Left colon (tissue), 2 donors: ENCODE measurements around the gene IST1. TPM values are rescaled to one million over a fixed set of nuclear protein-coding genes. Genes with fewer than 3 reads are reported as not detected.

Source experiments
- ATAC-seq: fragments of 200-7000 bp; cut with Tn5 transposase; one replicate; pipeline ENCODE4 v1.9.1; 2020; ENCODE audit warnings: mild to moderate bottlenecking, moderate library complexity
- DNase-seq, 2 donors: peaks; one replicate each; pipeline ENCODE4 v3.0.0-alpha.2; 2020
- intact Hi-C, 2 donors: fragments of 100-400 bp; cut with DNase I in 1 of 2; cut with micrococcal nuclease in 1 of 2; formaldehyde crosslinking; loops; one replicate each; pipeline versions ENCODE4 v1.11.2 to v1.14.0; 2022; cut with DNase I, micrococcal nuclease
- total RNA-seq, 2 donors: library from RNA; stranded (reverse); fragmentation: NEBNext Ultra II Directional; extraction: Animal tissue kit (Norgen Biotek cat#: 25700); gene quantifications; one replicate each; pipeline ENCODE4 v1.2.1, GENCODE V29; 2021
- donor health status: DM: no; HTN: no; CAD: no.
- donor health status: DM: yes; HTN: yes; CAD: no.

Gene IST1
- total RNA-seq, 2 donors from 2014 or later, result 200 to 250 TPM

GRCh38 chr16:71911121-71911520 lies 15.8 kb downstream of the IST1 start:
- DNase-seq, result no peak
- peak; percentile 79 for ATAC-seq
- intact Hi-C loops, result no loop called here

- DNase-seq (no peak), ATAC-seq (no peak)
- intact Hi-C loops, result no loop called here
Observed at GRCh38 chr16:71912534-71913275, 17.4 kb downstream of the IST1 start.

DNA sequence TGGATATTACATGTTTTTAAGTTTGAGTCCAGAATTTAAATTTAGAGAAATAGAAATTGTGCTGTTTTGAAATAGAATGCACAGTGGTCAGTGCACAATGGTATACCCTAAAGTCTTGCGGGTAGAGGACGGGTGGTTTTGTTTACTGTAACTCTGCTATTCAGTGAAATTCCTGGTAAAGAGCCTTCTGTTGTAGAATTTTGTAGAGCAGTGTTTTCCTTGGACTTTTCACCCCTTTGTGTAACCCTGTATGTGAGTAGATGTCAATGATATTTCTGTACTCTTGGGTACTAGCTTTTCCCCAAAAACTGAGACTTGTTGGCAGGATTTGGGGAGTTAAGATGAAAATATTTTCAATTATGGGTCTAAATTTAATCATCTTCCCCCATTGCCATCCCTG lies 19.5 kb downstream of the IST1 start:
- no peak for ATAC-seq
- intact Hi-C loops, result no loop called here
- no peak for DNase-seq

DNA sequence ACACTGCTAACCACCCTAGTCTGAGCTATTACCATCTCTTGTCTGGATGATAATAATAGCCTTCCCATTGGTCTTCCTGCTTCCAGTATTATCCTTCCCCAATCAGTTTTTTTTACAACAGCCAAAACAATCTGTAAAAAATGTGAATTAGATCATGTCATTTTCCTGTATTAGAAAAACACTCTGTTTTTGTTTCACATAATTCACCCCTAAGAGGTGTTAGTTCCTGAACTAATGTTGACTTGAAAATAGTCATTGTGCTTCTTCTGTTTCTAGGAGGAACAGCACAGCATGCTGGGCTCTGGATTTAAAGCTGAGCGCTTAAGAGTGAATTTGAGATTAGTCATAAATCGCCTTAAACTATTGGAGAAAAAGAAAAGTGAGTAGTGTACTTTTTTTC lies 20.0 kb downstream of the IST1 start:
- ATAC-seq (no peak), DNase-seq (no peak)
- intact Hi-C loops, result no loop called here

DNA sequence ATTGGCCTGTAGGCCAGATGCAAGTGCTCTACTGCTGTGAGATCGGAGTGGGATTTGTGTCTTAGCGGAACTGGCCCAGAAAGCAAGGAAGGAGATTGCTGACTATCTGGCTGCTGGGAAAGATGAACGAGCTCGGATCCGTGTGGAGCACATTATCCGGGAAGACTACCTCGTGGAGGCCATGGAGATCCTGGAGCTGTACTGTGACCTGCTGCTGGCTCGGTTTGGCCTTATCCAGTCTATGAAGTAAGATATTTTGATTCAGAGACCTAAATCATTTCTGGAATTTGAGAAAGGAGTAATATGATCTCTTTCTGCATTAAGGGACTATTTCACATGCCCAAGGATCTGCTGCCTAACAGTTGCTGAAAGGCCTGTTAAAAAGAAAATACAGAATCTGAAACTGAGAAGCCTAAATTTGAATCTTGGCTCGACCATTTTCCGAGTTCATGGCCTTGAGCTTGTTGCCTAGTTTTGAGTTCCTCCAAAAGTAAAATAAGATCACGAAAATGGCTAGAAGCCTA lies 21.1 kb downstream of the IST1 start:
- no peak for DNase-seq
- no peak for ATAC-seq
- intact Hi-C loops, result no loop called here

DNA sequence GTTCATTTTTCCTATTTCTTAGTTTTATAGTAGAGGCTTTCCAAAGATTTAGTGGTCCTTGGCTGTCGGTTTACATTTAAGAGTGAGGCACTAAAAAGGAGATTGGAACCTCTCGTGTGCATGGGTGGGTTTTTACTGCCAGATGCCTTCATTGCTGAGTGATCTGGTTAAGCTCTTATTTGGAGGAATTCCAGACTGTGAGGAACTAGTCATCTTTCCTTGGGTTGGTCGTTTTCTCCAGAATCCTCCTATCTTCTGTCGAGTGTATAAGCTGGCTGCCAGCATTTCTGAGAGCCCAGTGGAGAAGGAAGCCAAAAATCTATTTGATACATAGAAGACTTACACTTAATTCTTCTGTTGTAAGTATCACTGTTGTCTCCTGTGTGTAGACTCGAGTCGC lies 22.6 kb downstream of the IST1 start:
- intact Hi-C loops, result no loop called here
- ATAC-seq, result no peak
- DNase-seq, result no peak

GRCh38 chr16:71919035-71919434 lies 23.7 kb downstream of the IST1 start:
- DNase-seq, result no peak
- intact Hi-C loops, result no loop called here
- peak; percentile 27 for ATAC-seq

- DNase-seq (no peak), ATAC-seq (no peak)
- intact Hi-C loops, result no loop called here
Observed at GRCh38 chr16:71920658-71921057, 25.3 kb downstream of the IST1 start.

- intact Hi-C loops, result no loop called here
- peak; percentile 3 for ATAC-seq
Observed at GRCh38 chr16:71923941-71924690, 28.8 kb downstream of the IST1 start.

GRCh38 chr16:71924710-71925109 lies 29.4 kb downstream of the IST1 start:
- ATAC-seq, result no peak
- intact Hi-C loops, result no loop called here
- no peak for DNase-seq

More at GRCh38 chr16:71923941-71924690, 28.8 kb downstream of the IST1 start:
- DNase-seq, result no peak

GRCh38 chr16:71927383-71927782 lies 32.1 kb downstream of the IST1 start:
- intact Hi-C loops, result no loop called here
- DNase-seq (peak; percentile 70 to 77), ATAC-seq (peak; percentile 72)

GRCh38 chr16:71927787-71928186 lies 32.5 kb downstream of the IST1 start:
- DNase-seq (no peak), ATAC-seq (no peak)
- intact Hi-C loops, result no loop called here

GRCh38 chr16:71929048-71929447 lies 33.7 kb downstream of the IST1 start:
- DNase-seq (no peak), ATAC-seq (no peak)
- intact Hi-C loops, result no loop called here

GRCh38 chr16:71930013-71930563 lies 34.8 kb downstream of the IST1 start:
- ATAC-seq (no peak), DNase-seq (no peak)
- intact Hi-C loops, result no loop called here

DNA sequence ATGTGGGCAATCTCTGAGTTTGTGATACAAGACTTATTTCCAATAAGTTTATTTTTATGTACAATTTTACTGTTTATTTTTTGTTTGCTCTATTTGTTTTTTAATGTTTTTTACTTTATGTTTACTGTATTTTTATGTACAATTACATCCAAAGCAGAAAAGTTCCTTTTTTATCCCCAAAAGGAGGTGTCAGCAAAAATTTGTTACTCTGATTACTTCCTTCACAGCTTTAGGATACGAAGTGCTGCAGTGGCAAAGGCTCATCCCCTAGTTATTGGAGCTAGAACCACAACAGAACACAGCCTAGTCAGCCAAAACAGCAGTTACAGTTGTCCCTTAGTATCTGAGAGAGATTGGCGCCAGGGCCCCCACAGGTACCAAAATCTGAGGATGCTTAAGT lies 35.7 kb downstream of the IST1 start:
- DNase-seq (no peak), ATAC-seq (no peak)
- intact Hi-C loops, result no loop called here

DNA sequence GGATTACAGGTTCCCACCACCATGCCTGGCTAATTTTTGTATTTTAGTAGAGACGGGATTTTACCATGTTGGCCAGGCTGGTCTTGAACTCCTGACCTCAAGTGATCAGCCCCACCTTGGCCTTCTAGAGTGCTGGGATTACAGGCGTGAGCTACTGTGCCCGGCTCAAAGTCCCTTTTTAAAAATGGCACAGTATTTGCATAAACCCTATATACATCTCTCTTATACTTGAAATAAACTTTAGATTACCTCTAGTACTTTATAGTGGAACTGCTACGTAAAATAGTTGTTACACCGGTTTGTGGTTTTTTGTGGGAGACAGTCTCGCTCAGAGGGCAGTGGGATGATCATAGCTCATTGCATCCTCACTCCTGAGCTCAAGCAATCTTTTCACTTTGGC lies 36.3 kb downstream of the IST1 start:
- DNase-seq, result no peak
- ATAC-seq, result peak; percentile 75
- intact Hi-C loops, result no loop called here

DNA sequence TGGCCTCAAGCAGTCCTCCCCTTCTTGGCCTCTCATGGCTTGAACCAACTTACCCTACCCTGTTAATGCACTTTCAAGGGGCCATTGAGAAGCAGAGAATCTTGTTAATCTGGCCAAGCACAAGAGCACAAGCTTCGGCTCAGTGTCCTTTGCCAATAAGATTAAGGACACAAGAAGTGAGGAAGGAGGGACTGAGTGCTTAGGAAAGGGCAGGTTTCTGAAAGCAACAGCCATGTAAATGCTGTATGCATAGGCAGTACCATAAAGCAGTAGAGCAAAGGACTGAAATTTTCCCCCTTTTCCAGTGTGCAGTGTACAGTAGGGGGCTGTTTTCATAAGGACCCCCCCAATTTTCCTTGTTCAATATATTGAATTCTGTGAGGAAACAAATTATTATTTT lies 37.7 kb downstream of the IST1 start:
- no peak for DNase-seq
- ATAC-seq, result no peak
- intact Hi-C loops, result no loop called here

DNA sequence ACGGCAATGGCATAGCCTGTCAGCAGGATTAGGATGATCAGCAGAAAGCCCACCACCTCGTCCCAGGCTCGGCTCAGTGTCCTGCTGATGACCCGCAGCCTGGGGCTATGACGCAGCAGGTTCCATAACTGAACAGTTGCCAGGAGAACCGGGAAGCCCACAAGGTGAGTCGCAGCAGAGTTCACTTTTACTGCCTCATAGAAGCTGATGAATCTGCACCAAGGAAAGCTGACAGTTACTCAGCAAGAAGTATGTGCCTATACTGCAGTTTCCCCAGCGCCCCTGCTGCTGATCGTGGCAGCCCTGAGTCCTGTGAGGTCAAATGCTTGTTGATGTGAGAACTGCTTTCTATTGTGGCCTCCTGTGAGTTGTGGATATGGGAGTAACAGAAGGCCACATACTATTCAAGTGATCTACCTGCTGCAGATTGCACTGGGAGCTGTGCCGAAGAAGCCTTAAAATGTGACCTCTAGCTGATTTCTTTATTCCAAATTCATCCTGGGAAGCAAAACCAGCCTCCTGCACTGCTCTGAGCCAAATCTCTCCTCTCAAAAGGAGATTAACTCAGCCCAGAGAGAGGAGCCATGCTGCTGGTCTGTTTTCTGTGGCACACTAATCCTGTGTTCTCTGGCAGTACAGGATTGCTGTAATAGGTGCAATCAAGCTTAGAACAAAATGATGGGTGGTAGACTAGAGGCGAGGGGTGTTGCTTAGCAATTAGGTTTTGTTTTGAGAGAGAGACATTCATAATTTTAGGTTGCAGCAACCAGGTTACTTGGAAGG lies 38.8 kb downstream of the IST1 start:
- DNase-seq, result no peak
- ATAC-seq, result no peak
- intact Hi-C loops, result no loop called here

- ATAC-seq (peak; percentile 9), DNase-seq (no peak)
- intact Hi-C loops, result no loop called here
Observed at GRCh38 chr16:71937868-71938510, 42.7 kb downstream of the IST1 start.
